ENCODE data around the gene NAGA. TPM values are rescaled to one million over a fixed set of nuclear protein-coding genes. Genes with fewer than 3 reads are reported as not detected.
"Not testable (repeated sequence)": the region's sequence is repeated elsewhere in the genome, so short reads cannot be mapped to it uniquely, and the experiment has no call there.

NAGA gene
- total RNA-seq: 46.4 and 56.8 TPM in 2 replicates

DNA sequence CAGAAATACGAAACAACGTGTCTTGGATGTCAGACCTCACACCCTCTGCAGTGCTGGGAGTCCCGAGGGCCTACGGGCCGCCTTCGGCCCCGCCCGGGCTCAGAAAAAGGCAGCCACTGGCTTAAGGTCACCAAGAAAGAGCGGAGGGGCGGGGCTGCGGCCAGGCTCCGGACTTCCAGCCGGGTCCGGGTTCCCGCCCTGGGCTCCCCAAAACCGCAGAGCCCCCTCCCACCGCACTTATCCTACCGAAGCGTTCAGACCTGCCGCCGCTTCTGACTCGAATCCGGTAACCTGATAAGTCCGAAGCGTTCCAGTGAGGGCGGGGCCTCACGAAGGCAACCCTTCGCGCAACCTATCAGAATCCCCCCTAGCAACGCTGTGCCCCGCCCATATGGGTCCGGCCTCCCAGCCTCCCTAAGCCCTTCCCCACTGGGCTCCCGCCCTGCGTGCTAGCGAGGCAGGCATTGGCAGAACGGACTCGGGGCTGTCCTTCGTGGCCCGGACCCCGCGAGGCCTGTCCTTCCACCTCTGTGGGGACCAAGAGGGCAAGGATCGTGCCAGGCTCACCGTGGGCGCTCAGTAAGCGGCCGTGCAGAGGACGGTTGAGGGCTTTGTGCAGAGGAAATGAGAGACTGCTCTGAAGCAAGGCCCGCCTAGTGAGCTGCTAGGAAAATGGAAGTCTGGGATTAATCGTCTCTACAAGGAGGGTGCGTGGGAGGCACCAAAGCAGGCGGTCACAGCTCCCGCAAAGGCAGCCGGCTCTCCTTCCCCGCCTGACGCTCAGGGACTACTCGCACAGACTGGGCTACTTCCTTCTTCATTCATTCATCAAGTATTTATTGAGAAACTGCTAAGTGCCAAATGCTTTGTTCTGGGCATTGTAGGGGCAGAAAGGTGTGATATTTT is at the start of gene NAGA:
Gene NAGA, minus strand, starts transcription at position 296 of the 906 bp plus-strand sequence. CDS start 515 bp downstream, outside the sequence.
- DNase-seq (ENCODE audit: low read depth, low spot score): peak; percentile 87

DNA sequence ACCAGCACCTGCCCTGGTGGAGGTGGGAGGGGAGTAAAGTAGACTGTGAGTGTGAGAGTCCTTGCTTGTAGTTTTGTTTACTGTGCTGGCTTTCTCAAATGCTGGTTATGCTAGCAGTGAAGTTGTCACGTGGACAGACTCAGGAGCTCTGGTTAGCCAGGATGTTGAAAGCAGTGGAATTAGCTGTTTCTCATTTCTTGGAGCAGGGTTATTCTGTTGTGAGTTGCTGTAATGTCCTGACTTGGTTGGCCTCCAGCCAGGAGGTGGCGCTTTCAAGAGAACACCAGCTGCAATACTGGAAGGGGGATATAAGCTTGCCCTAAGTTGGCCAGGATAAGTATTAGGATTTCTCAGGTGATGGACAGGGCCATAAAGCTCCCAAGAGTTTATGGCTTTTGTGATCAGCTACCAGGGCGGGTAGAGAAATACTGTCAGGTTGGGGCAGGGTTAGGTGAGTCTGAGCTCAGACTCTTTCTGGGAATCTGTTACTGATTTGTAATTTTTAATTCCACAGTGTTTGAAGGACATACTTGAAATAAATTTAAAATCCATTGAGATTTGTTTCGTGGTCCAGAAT is 46.3 kb upstream of the NAGA start:
- no peak for DNase-seq (ENCODE audit: low read depth, low spot score)

DNA sequence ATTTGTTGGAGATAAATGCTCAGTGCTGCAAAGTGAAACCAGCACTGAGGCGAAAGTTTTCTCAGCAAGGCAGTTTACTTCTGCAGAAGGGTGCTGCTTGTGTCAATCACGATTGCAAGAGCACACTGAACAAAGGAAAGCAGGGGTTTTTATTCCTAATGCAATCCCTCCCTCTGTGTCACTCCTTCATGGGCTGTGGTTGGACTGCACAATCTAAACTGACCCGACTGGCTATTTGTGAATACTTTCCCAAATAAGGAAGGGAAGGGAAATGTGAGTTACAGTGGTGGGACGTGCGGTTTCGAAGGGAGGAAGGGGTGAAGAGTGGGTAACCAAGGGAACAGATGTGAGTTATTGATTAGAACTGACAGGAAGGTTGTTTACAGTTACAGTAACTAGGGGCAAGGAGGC is 44.8 kb upstream of the NAGA start:
- DNase-seq (ENCODE audit: low read depth, low spot score): not testable (repeated sequence)

DNA sequence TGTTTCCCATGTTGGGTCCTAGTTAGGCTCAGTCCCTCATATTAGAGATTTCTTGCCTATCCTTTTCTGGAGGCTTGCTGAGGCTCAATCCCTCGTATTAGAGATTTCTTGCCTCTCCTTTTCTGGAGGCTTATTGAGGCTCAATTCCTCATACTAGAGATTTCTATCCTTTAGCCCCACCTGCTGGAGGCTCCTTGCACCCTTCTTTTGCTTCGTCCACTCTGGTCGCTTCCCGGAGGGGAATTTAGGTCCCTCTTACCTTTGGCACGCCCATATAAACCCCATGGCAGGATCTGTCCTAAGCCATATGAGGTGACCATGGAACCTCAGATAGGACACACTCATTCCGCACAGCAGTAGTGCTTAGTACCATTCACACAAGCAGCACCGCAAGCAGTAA is 44.1 kb upstream of the NAGA start:
- no peak for DNase-seq (ENCODE audit: low read depth, low spot score)

DNA sequence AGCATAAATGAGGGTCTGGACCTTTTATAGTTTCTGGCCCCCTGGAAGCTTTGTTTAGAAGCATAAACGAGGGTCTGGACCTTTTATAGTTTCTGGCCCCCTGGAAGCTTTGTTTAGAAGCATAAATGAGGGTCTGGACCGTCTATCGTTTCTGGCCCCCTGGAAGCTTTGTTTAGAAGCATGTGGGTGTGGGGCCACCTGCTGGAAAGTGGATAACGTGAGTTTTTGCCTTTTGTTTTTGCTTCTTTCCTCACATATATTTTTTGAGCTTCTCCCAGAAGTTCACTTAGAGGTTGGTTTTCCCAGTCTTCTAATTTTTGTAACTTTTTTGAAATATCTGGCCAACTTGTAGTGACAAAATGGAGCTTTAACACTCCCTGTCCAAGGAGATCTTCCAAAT is 42.2 kb upstream of the NAGA start:
- not testable (repeated sequence) for DNase-seq (ENCODE audit: low read depth, low spot score)

DNA sequence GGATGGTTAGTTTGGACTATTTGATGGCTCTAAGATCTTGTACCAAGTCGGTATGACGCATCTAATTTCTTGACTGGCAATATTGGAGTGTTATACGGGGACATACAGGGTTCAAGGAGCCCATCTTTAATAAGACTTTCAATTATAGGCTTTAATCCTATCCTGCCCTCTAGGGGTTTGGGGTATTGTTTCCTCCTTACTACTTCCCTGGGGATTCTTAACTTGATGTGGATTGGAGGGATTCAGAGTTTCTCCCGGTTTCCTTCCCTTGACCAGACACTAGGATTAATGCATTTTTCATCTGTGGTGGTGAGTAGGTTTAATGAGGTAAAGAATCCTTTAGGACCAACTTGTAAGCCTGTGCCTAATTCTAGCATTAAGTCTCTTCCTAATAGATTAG is 41.2 kb upstream of the NAGA start:
- DNase-seq (ENCODE audit: low read depth, low spot score): no peak

DNA sequence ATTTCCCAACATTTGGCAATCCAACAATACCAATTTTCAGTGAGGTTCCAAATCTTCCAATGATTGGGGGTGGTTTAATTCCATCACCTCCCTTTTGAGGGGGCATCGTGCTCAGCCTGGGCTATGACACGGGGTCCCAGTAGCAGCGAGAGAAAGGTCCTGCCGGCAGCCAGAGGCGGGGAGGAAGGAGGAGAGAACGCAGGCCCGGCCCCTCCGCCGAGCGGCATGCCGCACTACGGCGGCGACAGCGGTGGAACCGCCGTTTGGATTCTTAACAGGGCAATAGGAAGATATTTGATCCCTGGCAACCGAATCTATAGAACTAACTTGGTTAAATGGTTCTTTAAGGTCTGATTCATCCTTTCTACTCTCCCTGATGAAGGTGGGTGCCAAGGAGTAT is 38.2 kb upstream of the NAGA start:
- no peak for DNase-seq (ENCODE audit: low read depth, low spot score)

DNA sequence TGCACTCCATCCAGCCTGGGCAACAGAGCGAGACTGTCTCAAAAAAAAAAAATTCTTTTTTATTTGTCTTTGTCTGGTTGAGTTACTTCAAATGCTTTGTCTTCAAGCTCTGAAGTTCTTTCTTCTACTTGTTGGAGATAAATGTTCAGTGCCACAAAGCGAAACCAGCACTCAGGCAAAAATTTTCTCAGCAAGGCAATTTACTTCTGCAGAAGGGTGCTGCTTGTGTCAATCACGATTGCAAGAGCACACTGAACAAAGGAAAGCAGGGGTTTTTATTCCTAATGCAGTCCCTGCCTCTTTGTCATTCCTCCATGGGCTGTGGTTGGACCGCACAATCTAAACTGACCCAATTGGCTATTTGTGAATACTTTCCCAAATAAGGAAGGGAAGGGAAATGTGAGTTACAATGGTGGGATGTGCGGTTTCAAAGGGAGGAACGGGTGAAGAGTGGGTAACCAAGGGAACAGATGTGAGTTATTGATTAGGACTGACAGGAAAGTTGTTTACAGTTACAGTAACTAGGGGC is 33.8 kb upstream of the NAGA start:
- DNase-seq (ENCODE audit: low read depth, low spot score): not testable (repeated sequence)

DNA sequence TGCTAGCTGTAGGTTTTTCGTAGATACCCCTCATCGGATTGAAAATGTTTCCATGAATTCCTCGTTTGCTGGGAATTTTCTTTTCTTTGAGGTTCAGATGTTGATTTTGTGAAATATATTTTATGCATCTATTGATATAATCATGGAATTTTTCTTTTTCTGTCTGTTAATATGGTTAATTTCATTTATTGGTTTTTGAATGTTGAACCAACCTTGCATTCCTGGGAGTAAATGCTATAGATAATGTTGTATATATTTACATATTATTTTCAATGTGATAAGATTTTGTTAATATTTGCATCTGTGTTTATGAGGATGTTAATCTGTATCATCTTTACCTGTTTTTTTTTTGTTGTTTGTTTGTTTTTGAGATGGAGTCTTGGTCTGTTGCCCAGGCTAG is 30.6 kb upstream of the NAGA start:
- no peak for DNase-seq (ENCODE audit: low read depth, low spot score)

DNA sequence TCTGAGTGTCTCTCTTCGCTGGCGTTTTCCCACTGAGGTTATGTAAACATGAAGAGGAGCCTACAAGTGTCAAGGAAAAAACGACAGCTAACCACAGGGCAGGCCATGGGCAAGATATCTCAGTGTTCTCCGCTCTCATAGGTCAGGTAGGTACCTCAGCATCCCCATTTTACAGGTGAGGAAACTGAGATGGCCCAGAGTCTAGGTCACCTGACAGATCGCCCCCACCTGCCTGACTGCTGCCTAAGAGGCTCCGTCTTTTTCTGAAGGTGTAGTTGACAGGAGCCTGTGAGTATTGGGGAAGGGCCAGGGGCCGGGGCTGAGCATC is 20.8 kb upstream of the NAGA start:
- DNase-seq (ENCODE audit: low read depth, low spot score): no peak

DNA sequence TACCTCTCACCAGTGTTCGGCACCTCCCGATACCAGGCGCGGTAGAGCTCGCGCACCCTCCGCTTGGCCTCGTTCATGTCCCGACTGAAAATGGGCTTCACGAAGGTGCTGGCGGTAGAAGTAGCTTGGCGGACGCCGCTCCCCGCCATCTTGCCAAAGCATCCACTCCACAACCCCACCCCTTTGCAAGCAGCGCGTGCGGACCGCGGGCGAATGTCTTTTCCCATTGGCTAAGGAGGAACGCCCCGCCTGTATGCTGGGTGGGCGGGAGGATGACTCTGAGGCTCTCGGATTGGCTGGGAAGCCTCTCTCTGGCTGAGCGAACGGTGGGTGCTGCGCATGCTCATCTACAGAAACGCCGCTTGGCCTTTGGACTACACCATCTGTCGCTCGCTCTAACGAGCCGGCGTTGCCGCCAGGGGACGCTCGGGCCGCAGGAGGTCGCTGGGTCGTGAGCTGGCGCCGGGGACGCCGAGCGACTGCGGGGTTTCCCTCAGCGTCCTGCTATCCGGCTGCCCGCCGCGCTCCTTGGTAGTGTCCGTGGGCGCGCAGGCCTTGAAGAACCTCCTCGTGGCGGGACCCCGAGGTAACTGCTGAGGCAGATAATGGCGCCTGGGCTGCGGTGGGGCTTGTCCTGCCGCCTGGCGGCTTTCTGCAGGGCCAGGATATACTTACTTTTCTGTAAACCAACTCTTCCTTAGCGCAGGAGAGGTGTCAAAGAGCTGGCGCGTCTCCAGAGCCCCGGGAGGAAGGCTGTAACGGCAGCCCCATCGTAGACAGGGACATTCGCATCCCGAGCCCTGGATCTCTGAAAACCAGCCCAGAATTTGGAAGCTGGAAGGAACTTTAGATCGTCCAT is 20.2 kb upstream of the NAGA start, which contains the start of gene NDUFA6:
Gene NDUFA6, minus strand, starts transcription at position 177 of the 859 bp plus-strand sequence. Its CDS starts 28 bp downstream, at position 149.
- DNase-seq (ENCODE audit: low read depth, low spot score): peak; percentile 97

DNA sequence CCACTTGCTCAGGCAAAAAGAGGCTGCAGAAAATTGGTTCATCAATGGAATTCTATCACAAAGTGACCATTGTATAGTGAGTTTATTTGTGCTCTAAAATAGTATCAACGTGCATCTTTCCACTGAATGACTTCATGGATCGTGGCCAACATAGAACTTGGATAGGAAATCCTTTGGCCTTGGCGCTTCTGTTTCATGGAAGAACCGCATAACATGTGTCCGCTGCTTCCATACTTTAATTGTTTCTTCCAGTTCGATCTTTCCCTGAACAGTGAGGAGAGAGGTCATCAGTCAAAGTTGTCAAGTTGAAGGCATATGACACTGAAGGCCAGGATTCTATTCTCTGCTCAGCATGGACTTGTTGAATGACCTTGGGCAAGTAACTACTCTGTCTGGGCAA is 15.4 kb upstream of the NAGA start:
- DNase-seq (ENCODE audit: low read depth, low spot score): no peak

DNA sequence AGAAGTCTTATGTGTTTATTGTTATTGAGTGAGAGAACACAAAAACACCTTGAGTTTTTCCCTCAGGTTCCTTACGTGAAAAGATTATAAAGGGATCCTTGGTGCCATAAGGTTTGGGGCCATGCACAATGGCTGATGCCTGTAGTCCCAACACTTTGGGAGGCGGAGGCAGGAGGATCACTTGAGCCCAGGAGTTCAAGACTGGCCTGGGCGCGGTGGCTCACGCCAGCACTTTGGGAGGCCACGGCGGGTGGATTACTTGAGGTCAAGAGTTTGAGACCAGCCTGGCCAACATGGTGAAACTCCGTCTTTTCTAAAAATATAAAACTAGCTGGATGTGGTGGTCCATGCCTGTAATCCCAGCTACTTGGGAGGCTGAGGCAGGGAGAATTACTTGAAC is 14.3 kb upstream of the NAGA start:
- no peak for DNase-seq (ENCODE audit: low read depth, low spot score)

DNA sequence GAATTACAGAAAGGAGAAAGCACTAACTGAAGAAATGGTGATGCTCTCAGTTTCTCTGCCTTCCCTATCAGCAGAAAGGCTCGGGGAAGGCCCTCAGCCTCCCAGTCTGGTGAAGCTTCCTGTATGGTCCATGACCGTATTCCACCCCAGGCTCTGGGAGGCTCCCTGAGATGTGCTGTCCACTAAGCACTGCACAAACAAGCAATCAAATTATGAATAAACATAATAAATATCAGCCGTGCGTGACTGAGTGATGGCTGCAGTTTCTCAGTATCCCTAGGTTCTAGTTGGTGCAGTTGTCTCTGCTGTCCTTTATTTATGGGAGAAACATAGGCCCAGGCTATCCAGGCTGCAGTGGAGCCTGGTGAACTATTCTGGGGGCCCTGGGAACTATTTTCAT is 12.5 kb upstream of the NAGA start:
- DNase-seq (ENCODE audit: low read depth, low spot score): no peak

DNA sequence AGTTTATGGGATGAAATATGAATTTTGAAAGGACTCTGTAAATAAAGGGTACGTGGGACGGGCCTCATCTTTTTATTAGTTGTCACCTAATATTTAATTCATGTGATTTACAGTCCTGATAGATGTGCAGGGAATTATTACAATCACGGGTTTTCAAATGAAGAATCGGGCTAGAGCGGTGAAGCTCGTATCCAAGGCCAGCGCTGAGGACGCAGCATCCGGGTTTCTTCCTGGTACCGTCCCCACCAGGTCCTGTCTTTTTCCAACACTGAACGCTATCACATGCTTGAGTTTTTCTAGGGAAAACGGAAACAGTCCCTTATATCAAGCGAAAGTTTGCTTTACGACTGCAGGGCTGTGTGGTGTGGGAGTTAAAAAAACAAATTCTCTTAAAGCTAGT is 9.7 kb upstream of the NAGA start:
- no peak for DNase-seq (ENCODE audit: low read depth, low spot score)

DNA sequence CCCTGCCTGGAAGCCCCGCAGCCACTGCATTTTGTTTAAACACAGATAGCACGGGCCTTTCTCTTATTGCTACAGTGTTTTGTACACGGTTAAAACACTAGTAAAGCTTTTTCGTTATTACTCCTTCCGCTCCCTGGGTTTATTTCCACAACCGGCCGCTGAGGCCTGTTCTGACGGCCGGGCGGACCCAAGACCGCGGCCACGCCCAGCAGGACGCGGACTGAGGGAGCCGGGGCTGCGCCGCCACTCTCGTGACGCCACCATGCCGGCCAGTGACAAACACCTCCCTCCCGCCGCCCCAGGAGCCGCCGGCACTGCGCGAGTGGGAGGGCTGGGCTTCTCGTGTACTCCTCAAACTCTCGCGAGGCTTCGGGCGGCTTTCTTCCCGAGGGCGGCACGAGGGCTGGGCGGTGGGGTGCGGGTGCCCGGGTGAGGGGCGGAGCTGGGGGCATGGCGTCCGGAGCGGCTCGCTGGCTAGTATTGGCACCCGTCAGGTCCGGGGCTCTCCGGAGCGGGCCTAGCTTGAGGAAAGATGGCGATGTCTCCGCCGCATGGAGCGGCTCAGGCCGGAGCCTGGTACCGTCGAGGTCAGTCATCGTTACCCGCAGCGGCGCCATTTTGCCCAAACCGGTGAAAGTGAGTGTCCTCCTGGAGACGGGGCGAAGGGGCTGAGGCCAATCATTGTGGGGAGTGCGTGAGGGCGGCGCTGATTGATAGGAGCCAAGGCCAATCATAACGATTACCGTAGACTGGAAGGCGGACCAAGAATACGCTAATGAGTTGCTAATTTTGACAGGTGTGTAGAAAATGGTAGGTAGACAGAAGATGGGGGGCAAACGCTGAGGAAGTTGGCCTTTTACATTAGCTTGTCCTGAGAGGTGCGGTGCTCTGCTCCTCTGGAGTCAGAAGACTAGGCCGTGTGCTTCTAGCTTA is 9.0 kb upstream of the NAGA start, which contains the start of gene SMDT1:
Gene SMDT1, plus strand, starts transcription at position 382 of the 933 bp plus-strand sequence. Its CDS starts 69 bp downstream, at position 451.
- DNase-seq (ENCODE audit: low read depth, low spot score): peak; percentile 95

DNA sequence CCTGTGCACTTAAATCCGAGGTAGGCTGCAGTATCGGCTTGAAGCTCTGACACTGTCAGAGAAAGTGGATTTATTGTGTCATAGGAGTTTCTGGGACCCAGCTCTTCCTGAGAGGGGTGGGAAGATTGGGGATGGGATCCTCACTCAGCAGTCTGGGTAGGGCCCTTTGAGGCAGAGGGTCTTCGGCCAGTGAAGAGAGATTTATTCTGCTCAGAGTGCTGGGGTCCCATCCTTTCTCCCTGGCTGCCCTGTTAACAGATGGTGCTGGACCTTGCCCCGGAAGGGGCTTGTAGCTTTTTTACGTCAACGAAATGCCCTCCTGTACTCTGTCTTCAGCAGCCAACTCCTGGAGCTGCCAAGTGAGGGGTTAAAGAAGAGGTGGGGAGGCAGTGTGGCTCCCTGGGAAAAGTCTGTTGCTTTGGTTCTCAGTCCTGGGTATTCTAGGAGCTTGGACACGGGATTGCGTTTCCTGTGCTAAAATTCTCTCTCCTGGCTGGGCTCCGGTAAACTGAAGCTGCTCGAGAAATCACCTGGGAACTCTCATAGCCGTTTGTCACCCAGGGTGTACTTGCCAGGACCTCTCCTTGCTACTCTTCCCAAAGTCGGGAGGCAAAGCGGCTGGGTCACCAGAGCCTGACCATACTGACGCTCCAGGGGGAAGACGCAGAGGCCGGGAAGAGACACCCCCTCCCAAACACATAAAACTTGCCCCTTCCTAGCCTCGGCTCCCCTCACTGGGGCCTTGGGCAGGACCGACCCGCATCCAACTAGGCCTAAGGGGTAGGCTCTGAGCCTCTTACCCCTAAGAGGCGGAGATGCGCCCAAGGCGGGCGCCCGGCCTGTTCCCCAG is 8.1 kb upstream of the NAGA start:
- DNase-seq (ENCODE audit: low read depth, low spot score): no peak

DNA sequence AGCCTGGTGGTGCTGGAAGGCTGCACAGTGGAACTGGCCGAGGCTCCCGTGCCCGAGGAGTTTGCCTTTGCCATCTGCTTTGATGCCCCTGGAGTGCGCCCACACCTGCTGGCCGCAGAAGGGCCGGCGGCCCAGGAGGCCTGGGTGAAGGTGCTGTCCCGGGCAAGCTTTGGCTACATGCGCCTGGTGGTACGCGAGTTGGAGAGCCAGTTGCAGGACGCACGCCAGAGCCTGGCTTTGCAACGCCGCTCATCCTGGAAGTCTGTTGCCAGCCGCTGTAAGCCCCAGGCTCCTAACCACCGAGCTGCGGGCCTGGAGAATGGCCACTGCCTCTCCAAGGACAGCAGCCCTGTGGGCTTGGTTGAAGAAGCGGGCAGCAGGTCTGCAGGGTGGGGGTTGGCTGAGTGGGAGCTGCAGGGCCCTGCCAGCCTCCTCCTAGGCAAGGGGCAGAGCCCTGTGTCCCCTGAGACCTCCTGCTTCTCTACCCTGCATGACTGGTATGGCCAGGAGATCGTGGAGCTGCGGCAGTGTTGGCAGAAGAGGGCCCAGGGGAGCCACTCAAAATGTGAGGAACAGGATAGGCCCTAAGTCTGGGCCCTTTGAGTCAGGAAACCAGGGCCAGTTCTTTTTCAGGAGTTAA is 7.0 kb upstream of the NAGA start:
- DNase-seq (ENCODE audit: low read depth, low spot score): no peak
